Stimulated activated CD4-positive, alpha-beta T cell treated with anti-CD3 and anti-CD28 coated beads, Interleukin-2, amount 100 ng/mL, for 24 hours (primary cell): Measurements from ENCODE around the gene PSG3.
A peak's percentile ranks its signal among the peaks of the same experiment; 100 is the strongest.
"Not testable (repeated sequence)": the region's sequence is repeated elsewhere in the genome, so short reads cannot be mapped to it uniquely, and the experiment has no call there.

ENCODE experiments used
- DNase-seq, 2 donors: peaks; one replicate each; pipeline ENCODE4 v3.0.0-alpha.2; 2020

The PSG3 gene

GRCh38 chr19:42740381-42740780 lies at the start of gene PSG3:
Gene PSG3 (minus strand): TSS chr19:42740481. CDS start chr19:42740384, 97 bp downstream.
- not testable (repeated sequence) for DNase-seq

- not testable (repeated sequence) for DNase-seq
These were observed 48.5 kb upstream of the PSG3 start for GRCh38 chr19:42788766-42789165.

GRCh38 chr19:42787766-42788165 lies 47.5 kb upstream of the PSG3 start:
- not testable (repeated sequence) for DNase-seq

- DNase-seq = peak; percentile 42 to 61
These were observed 36.7 kb upstream of the PSG3 start for GRCh38 chr19:42776750-42777612.

GRCh38 chr19:42774510-42775158 lies 34.4 kb upstream of the PSG3 start:
- not testable (repeated sequence) for DNase-seq

- DNase-seq = peak in 1 of 2 donors; percentile 8
These were observed 27.0 kb upstream of the PSG3 start for GRCh38 chr19:42767319-42767718.

- DNase-seq = not testable (repeated sequence)
These were observed 26.6 kb upstream of the PSG3 start for GRCh38 chr19:42766871-42767270.

GRCh38 chr19:42764836-42765235 lies 24.6 kb upstream of the PSG3 start:
- no peak for DNase-seq

- no peak for DNase-seq
These were observed 22.5 kb upstream of the PSG3 start for GRCh38 chr19:42762789-42763188.

GRCh38 chr19:42761924-42762295 lies 21.6 kb upstream of the PSG3 start:
- not testable (repeated sequence) for DNase-seq

GRCh38 chr19:42760954-42761923 lies 21.0 kb upstream of the PSG3 start:
- DNase-seq = not testable (repeated sequence)

- DNase-seq = peak in 1 of 2 donors; percentile 26
These were observed 18.4 kb upstream of the PSG3 start for GRCh38 chr19:42758667-42759066.

- DNase-seq = not testable (repeated sequence)
These were observed 12.0 kb upstream of the PSG3 start for GRCh38 chr19:42752246-42752645.

GRCh38 chr19:42741726-42742607 lies 1.7 kb upstream of the PSG3 start:
- DNase-seq = peak in 1 of 2 donors; percentile 23

- DNase-seq = not testable (repeated sequence)
These were observed 2.7 kb downstream of the PSG3 start for GRCh38 chr19:42737581-42738011.

GRCh38 chr19:42728341-42728740 lies 11.9 kb downstream of the PSG3 start:
- not testable (repeated sequence) for DNase-seq

GRCh38 chr19:42714000-42714399 lies 26.3 kb downstream of the PSG3 start:
- not testable (repeated sequence) for DNase-seq

- DNase-seq = not testable (repeated sequence)
These were observed 27.5 kb downstream of the PSG3 start for GRCh38 chr19:42712753-42713152.

GRCh38 chr19:42710986-42711385 lies 29.3 kb downstream of the PSG3 start:
- not testable (repeated sequence) for DNase-seq

- no peak for DNase-seq
These were observed 42.4 kb downstream of the PSG3 start for GRCh38 chr19:42697884-42698283.

- no peak for DNase-seq
These were observed 44.3 kb downstream of the PSG3 start for GRCh38 chr19:42695811-42696503.
